Testis (tissue), 2 donors: ENCODE data around the gene ELMO1.

Source experiments
- CTCF ChIP-seq, 3 experiments: fragments of 450-650 bp in 2 of 3; fragments of 200-600 bp in 1 of 3; sonication (generic) in 1 of 3; IDR thresholded peaks; one replicate each; pipeline ENCODE4 v1.5.1; 2016 to 2019; ENCODE audit warnings: antibody characterized with exemption in 3 of 3, mild to moderate bottlenecking in 2 of 3, moderate library complexity in 1 of 3
- POLR2A ChIP-seq: fragments of 450-650 bp; IDR thresholded peaks from one replicate; pipeline ENCODE4 v1.6.1; 2017; ENCODE audit warnings: antibody characterized with exemption, mild to moderate bottlenecking, moderate library complexity

GRCh38 chr7:36985316-36985715 lies 463.3 kb downstream of the ELMO1 start:
- TF ChIP-seq CTCF (IDR thresholded peaks at IDR 0.05), result no peak
- TF ChIP-seq POLR2A, result no peak
